ENCODE data around the gene ARRDC5.
A peak's percentile ranks its signal among the peaks of the same experiment; 100 is the strongest.

The ARRDC5 gene

GRCh38 chr19:4852484-4852883 lies 50.2 kb downstream of the ARRDC5 start:
- TF ChIP-seq, protein P1, sequence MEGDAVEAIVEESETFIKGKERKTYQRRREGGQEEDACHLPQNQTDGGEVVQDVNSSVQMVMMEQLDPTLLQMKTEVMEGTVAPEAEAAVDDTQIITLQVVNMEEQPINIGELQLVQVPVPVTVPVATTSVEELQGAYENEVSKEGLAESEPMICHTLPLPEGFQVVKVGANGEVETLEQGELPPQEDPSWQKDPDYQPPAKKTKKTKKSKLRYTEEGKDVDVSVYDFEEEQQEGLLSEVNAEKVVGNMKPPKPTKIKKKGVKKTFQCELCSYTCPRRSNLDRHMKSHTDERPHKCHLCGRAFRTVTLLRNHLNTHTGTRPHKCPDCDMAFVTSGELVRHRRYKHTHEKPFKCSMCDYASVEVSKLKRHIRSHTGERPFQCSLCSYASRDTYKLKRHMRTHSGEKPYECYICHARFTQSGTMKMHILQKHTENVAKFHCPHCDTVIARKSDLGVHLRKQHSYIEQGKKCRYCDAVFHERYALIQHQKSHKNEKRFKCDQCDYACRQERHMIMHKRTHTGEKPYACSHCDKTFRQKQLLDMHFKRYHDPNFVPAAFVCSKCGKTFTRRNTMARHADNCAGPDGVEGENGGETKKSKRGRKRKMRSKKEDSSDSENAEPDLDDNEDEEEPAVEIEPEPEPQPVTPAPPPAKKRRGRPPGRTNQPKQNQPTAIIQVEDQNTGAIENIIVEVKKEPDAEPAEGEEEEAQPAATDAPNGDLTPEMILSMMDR (conservative IDR thresholded peaks at IDR 0.05; ENCODE audit: low read length) = no peak
- no peak for TF ChIP-seq EZH2phosphoT487 (IDR thresholded peaks at IDR 0.05; ENCODE audit: borderline replicate concordance)
- Histone ChIP-seq H2AFZ (ENCODE audit: low read length) (no peak overlapping the region), H3K36me3 (ENCODE audit: insufficient read depth, low read length) (peaks cover 18% of the 10 kb centered on the region; the same call in 1 of the 2 replicates), H3K4me1 (ENCODE audit: insufficient read depth, low read length, poor library complexity, severe bottlenecking) (no peaks in the 10 kb centered on the region), H3K9me2 (replicated peaks; ENCODE audit: low read depth, low read length) (no peaks in the 10 kb centered on the region), H3K27me3 (ENCODE audit: insufficient read depth, low read length, poor library complexity, severe bottlenecking) (no peaks in the 10 kb centered on the region), H4K20me1 (ENCODE audit: insufficient read depth, low read length, poor library complexity, severe bottlenecking) (peaks cover 3% of the 10 kb centered on the region), H3F3A (ENCODE audit: low read depth) (no peaks in the 10 kb centered on the region), H3K9ac (ENCODE audit: low read depth, low read length, poor library complexity, severe bottlenecking) (no peak overlapping the region), H3K4me3 (ENCODE audit: low read length, poor library complexity, severe bottlenecking) (no peak overlapping the region), H3K79me2 (ENCODE audit: insufficient read depth, low read length) (no peaks in the 10 kb centered on the region), H3K9me3 (ENCODE audit: insufficient read depth, low read depth, low read length) (no peaks in the 10 kb centered on the region), H3K4me2 (ENCODE audit: low read depth, low read length, poor library complexity, severe bottlenecking) (no peak overlapping the region)

DNA sequence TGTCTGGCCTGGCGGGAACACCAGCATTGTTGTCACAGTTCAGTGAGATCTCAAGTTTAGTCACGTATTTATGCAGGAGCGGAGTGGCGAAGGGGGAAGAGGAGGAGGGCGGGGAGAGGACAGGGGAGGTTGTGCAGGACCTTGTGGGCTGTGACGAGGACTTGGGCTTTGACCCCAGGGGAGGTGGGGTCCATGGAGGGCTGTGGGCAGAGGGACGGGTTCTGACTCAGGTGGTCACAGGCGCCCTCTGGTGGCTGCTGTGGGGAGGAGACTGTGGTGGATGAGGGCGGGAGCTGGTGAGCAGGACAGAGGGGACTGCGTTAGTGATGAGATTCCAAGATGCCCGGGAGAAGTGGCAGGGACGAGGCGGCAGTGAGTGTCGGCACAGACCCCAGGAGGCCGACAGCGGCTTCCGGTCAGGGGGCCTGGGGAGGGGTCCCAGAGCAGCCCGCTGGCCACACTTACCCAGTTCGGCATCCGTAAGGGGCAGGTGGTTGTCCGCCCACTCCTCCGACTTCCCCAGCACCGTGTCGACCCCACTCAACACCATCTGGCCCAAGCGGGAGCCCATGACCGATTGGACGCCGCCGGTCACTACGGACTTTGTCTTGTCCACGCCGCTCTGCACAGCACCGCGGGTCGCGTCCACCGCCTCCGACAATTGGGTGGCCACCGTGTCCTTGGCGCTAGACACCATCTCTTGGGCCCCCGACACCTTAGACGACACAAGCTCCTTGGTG lies 51.0 kb downstream of the ARRDC5 start:
- TF ChIP-seq EZH2phosphoT487 (IDR thresholded peaks at IDR 0.05; ENCODE audit: borderline replicate concordance) = no peak
- TF ChIP-seq, protein P1 (conservative IDR thresholded peaks at IDR 0.05; ENCODE audit: low read length) = peak; percentile 79
- Histone ChIP-seq H3K27me3 (ENCODE audit: insufficient read depth, low read length, poor library complexity, severe bottlenecking) (no peaks in the 10 kb centered on the region), H3K79me2 (ENCODE audit: insufficient read depth, low read length) (no peaks in the 10 kb centered on the region), H3K4me2 (ENCODE audit: low read depth, low read length, poor library complexity, severe bottlenecking) (no peak overlapping the region), H3F3A (ENCODE audit: low read depth) (no peaks in the 10 kb centered on the region), H2AFZ (ENCODE audit: low read length) (no peak overlapping the region), H3K36me3 (ENCODE audit: insufficient read depth, low read length) (peaks cover 17% of the 10 kb centered on the region; the same call in 1 of the 2 replicates), H3K9me3 (ENCODE audit: insufficient read depth, low read depth, low read length) (no peaks in the 10 kb centered on the region), H3K4me1 (ENCODE audit: insufficient read depth, low read length, poor library complexity, severe bottlenecking) (no peaks in the 10 kb centered on the region), H3K4me3 (ENCODE audit: low read length, poor library complexity, severe bottlenecking) (no peak overlapping the region), H3K9me2 (replicated peaks; ENCODE audit: low read depth, low read length) (no peaks in the 10 kb centered on the region), H4K20me1 (ENCODE audit: insufficient read depth, low read length, poor library complexity, severe bottlenecking) (peaks cover 3% of the 10 kb centered on the region), H3K9ac (ENCODE audit: low read depth, low read length, poor library complexity, severe bottlenecking) (no peak overlapping the region)

DNA sequence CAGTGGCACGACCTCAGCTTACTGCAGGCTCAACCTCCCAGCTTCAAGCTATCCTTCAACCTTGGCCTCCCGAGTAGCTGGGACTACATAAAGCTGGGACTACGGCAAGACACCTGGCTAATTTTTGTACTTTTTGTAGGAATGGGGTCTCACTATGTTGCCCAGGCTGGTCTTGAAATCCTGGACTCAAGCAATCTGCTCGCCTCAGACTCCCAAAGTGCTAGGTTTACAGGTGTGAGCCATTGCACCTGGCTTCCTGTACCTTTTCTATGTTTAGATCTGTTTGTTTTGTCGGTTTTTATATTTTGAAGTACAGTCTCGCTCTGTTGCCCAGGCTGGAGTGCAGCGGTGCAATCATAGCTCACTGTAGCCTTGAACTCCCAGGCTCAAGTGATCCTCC lies 53.7 kb downstream of the ARRDC5 start:
- no peak for TF ChIP-seq EZH2phosphoT487 (IDR thresholded peaks at IDR 0.05; ENCODE audit: borderline replicate concordance)
- TF ChIP-seq, protein P1 (conservative IDR thresholded peaks at IDR 0.05; ENCODE audit: low read length) = no peak
- H3K4me2 ChIP-seq (ENCODE audit: low read depth, low read length, poor library complexity, severe bottlenecking) = no peak overlapping the region
- peaks cover 3% of the 10 kb centered on the region for H4K20me1 ChIP-seq (ENCODE audit: insufficient read depth, low read length, poor library complexity, severe bottlenecking)

More for the DNA sequence above, 53.7 kb downstream of the ARRDC5 start:
- Histone ChIP-seq H2AFZ (ENCODE audit: low read length) (no peak overlapping the region), H3K9me2 (replicated peaks; ENCODE audit: low read depth, low read length) (no peaks in the 10 kb centered on the region), H3K9ac (ENCODE audit: low read depth, low read length, poor library complexity, severe bottlenecking) (no peak overlapping the region), H3K27me3 (ENCODE audit: insufficient read depth, low read length, poor library complexity, severe bottlenecking) (no peaks in the 10 kb centered on the region), H3K4me1 (ENCODE audit: insufficient read depth, low read length, poor library complexity, severe bottlenecking) (no peaks in the 10 kb centered on the region), H3K9me3 (ENCODE audit: insufficient read depth, low read depth, low read length) (no peaks in the 10 kb centered on the region), H3F3A (ENCODE audit: low read depth) (no peaks in the 10 kb centered on the region), H3K4me3 (ENCODE audit: low read length, poor library complexity, severe bottlenecking) (no peak overlapping the region), H3K79me2 (ENCODE audit: insufficient read depth, low read length) (no peaks in the 10 kb centered on the region), H3K36me3 (ENCODE audit: insufficient read depth, low read length) (peaks cover 25% of the 10 kb centered on the region; the same call in 1 of the 2 replicates)

Data from Loucy (cell line).